H9 (cell line): ENCODE data around the gene ST14. TPM values are rescaled to one million over a fixed set of nuclear protein-coding genes. Genes with fewer than 3 reads are reported as not detected.

Source experiments
- DNase-seq: peaks from one replicate; pipeline ENCODE4 v3.0.0-alpha.2; 2017
- H2AFZ ChIP-seq: one replicate; pipeline ENCODE4 v1.6.1; 2013; ENCODE audit warnings: mild to moderate bottlenecking, low read length, control low read depth, moderate library complexity
- H2AK5ac ChIP-seq: 2 replicates; pipeline ENCODE4 v1.6.1; 2013; ENCODE audit warnings: low read length, control low read depth, mixed read lengths; ENCODE audit not compliant: insufficient read length
- H2BK120ac ChIP-seq: one replicate; pipeline ENCODE4 v1.6.1; 2013; ENCODE audit warnings: low read depth, mild to moderate bottlenecking, low read length, control low read depth, inconsistent platforms; ENCODE audit not compliant: poor library complexity, severe bottlenecking
- H2BK12ac ChIP-seq: 2 replicates; pipeline ENCODE4 v1.6.1; 2013; ENCODE audit warnings: low read length, control low read depth, mixed read lengths, low read depth; ENCODE audit not compliant: insufficient read length
- H2BK15ac ChIP-seq: 2 replicates; pipeline ENCODE4 v1.6.1; 2013; ENCODE audit warnings: low read depth, low read length, control low read depth
- H2BK20ac ChIP-seq: one replicate; pipeline ENCODE4 v1.6.1; 2013; ENCODE audit warnings: low read depth, mild to moderate bottlenecking, low read length, control low read depth, inconsistent platforms; ENCODE audit not compliant: poor library complexity, severe bottlenecking
- H2BK5ac ChIP-seq: 2 replicates; pipeline ENCODE4 v1.6.1; 2013; ENCODE audit warnings: low read length, control low read depth, mixed read lengths; ENCODE audit not compliant: insufficient read length
- H3K14ac ChIP-seq: 2 replicates; pipeline ENCODE4 v1.6.1; 2013; ENCODE audit warnings: low read length, control low read depth; ENCODE audit not compliant: insufficient read depth
- H3K18ac ChIP-seq: 2 replicates; pipeline ENCODE4 v1.6.1; 2013; ENCODE audit warnings: low read depth, mild to moderate bottlenecking, mixed read lengths, low read length, control low read depth; ENCODE audit not compliant: insufficient read length
- H3K23ac ChIP-seq: 2 replicates; pipeline ENCODE4 v1.6.1; 2013; ENCODE audit warnings: low read length, control low read depth, mixed read lengths, low read depth; ENCODE audit not compliant: insufficient read length
- H3K23me2 ChIP-seq: 2 replicates; pipeline ENCODE4 v1.6.1; 2013; ENCODE audit warnings: low read depth, mild to moderate bottlenecking, mixed read lengths, low read length, control low read depth; ENCODE audit not compliant: insufficient read length, poor library complexity, severe bottlenecking
- H3K27ac ChIP-seq: 2 replicates; pipeline ENCODE4 v1.5.1; 2013; ENCODE audit warnings: low read length, control low read depth, mixed read lengths, low read depth; ENCODE audit not compliant: insufficient read length
- H3K27me3 ChIP-seq: 2 replicates; pipeline ENCODE4 v1.6.1; 2013; ENCODE audit warnings: low read length, control low read depth, inconsistent platforms; ENCODE audit not compliant: insufficient read depth
- H3K4ac ChIP-seq: 2 replicates; pipeline ENCODE4 v1.6.1; 2013; ENCODE audit warnings: low read depth, mild to moderate bottlenecking, control low read depth, inconsistent platforms, low read length, moderate library complexity
- H3K4me1 ChIP-seq: 2 replicates; pipeline ENCODE4 v1.6.1; 2013; ENCODE audit warnings: low read length, control low read depth, inconsistent platforms; ENCODE audit not compliant: insufficient read depth
- H3K4me2 ChIP-seq: 2 replicates; pipeline ENCODE4 v1.6.1; 2013; ENCODE audit warnings: low read length, control low read depth, mixed read lengths; ENCODE audit not compliant: insufficient read length, insufficient read depth
- H3K56ac ChIP-seq: 2 replicates; pipeline ENCODE4 v1.6.1; 2013; ENCODE audit warnings: low read depth, mild to moderate bottlenecking, mixed read lengths, low read length, control low read depth; ENCODE audit not compliant: insufficient read length
- H3K79me1 ChIP-seq: 2 replicates; pipeline ENCODE4 v1.6.1; 2013; ENCODE audit warnings: low read depth, mild to moderate bottlenecking, moderate library complexity, low read length, control low read depth, inconsistent platforms; ENCODE audit not compliant: insufficient read depth, poor library complexity, severe bottlenecking
- H3K79me2 ChIP-seq: 2 replicates; pipeline ENCODE4 v1.6.1; 2013; ENCODE audit warnings: low read length, control low read depth, inconsistent platforms; ENCODE audit not compliant: insufficient read depth
- H3K9ac ChIP-seq: 2 replicates; pipeline ENCODE4 v1.6.1; 2013; ENCODE audit warnings: low read length, control low read depth, mixed read lengths; ENCODE audit not compliant: insufficient read length; ENCODE audit errors: extremely low read depth
- H3K9me3 ChIP-seq: one replicate; pipeline ENCODE4 v1.6.1; 2013; ENCODE audit warnings: low read depth, low read length, inconsistent platforms; ENCODE audit not compliant: control insufficient read depth
- H3T11ph ChIP-seq: one replicate; pipeline ENCODE4 v1.6.1; 2013; ENCODE audit warnings: mild to moderate bottlenecking, low read length, control low read depth, inconsistent platforms
- H4K20me1 ChIP-seq: one replicate; pipeline ENCODE4 v1.6.1; 2013; ENCODE audit not compliant: control insufficient read depth, insufficient read length, insufficient read depth
- H4K5ac ChIP-seq: 2 replicates; pipeline ENCODE4 v1.6.1; 2013; ENCODE audit warnings: low read depth, mild to moderate bottlenecking, mixed read lengths, low read length, control low read depth; ENCODE audit not compliant: insufficient read length
- H4K8ac ChIP-seq: replicated peaks from 2 replicates; pipeline ENCODE4 v1.6.1; 2013; ENCODE audit warnings: low read length, control low read depth, mixed read lengths, low read depth; ENCODE audit not compliant: insufficient read length
- H4K91ac ChIP-seq: 2 replicates; pipeline ENCODE4 v1.6.1; 2013; ENCODE audit warnings: low read depth, mild to moderate bottlenecking, moderate library complexity, mixed read lengths, low read length, control low read depth; ENCODE audit not compliant: insufficient read length
- H3K27ac Mint-ChIP-seq, 3 experiments: 2 replicates in 2 of 3; 3 replicates in 1 of 3; pipeline ENCODE4 v1.8.0; 2020 to 2021; ENCODE audit warnings: mixed read lengths in 3 of 3, mild to moderate bottlenecking in 1 of 3, moderate library complexity in 1 of 3
- H3K27me3 Mint-ChIP-seq: 2 replicates; pipeline ENCODE4 v1.8.0; 2021; ENCODE audit warnings: low read depth, mild to moderate bottlenecking, moderate library complexity, mixed read lengths
- H3K36me3 Mint-ChIP-seq, 3 experiments: 2 replicates in 2 of 3; 3 replicates in 1 of 3; pipeline ENCODE4 v1.8.0; 2020 to 2021; ENCODE audit warnings: low read depth in 3 of 3, mixed read lengths in 3 of 3; ENCODE audit not compliant: insufficient read depth in 1 of 3
- H3K4me1 Mint-ChIP-seq, 2 experiments: 2 replicates each; pipeline ENCODE4 v1.8.0; 2020; ENCODE audit warnings: mixed read lengths in 2 of 2
- H3K4me3 Mint-ChIP-seq, 2 experiments: 2 replicates in 1 of 2; 3 replicates in 1 of 2; pipeline ENCODE4 v1.8.0; 2020 to 2021; ENCODE audit warnings: mild to moderate bottlenecking in 2 of 2, mixed read lengths in 2 of 2, moderate library complexity in 1 of 2
- H3K9me3 Mint-ChIP-seq, 2 experiments: 2 replicates in 1 of 2; 3 replicates in 1 of 2; pipeline ENCODE4 v1.8.0; 2020; ENCODE audit warnings: mild to moderate bottlenecking in 2 of 2, mixed read lengths in 2 of 2, moderate library complexity in 1 of 2
- CTCF ChIP-seq: fragments of 200-600 bp; sonication (generic); conservative IDR thresholded peaks from 3 replicates; pipeline ENCODE4 v1.8.0; 2021; ENCODE audit warnings: antibody characterized with exemption, mild to moderate bottlenecking
- WGBS: extraction: QIAGEN DNeasy Blood & Tissue Kit; methylation state at CpG from one replicate; pipeline ENCODE4 v1.1.7; 2013; ENCODE audit warnings: missing lambda C conversion rate, low lambda C conversion rate, mixed read lengths; ENCODE audit not compliant: insufficient read length; ENCODE audit errors: extremely low coverage; 5-methylcytosine and 5-hydroxymethylcytosine counted together
- total RNA-seq: library from RNA; stranded (reverse); gene quantifications from 2 replicates; pipeline ENCODE4 v1.2.1, GENCODE V29; 2021

ST14 gene
- total RNA-seq, 1 experiment from 2014 or later: 22.4 TPM

GRCh38 chr11:130161441-130162145 is 2.0 kb downstream of the ST14 start:
- Histone ChIP-seq H4K5ac (no peak overlapping the region), H4K20me1 (no peaks in the 10 kb centered on the region), H2AK5ac (no peak overlapping the region), H2BK20ac (no peak overlapping the region), H3K27ac (no peak overlapping the region), H3K9me3 (no peaks in the 10 kb centered on the region), H3T11ph (no peak overlapping the region), H2BK5ac (no peak overlapping the region), H3K4me1 (no peaks in the 10 kb centered on the region; the same call in 1 of the 2 replicates), H3K56ac (no peak overlapping the region), H3K27me3 (peaks cover 17% of the 10 kb centered on the region; the same call in 1 of the 2 replicates), H3K14ac (no peak overlapping the region; the same call in 1 of the 2 replicates), H2BK120ac (no peak overlapping the region), H4K8ac (no peak overlapping the region), H3K79me1 (no peaks in the 10 kb centered on the region), H3K23ac (no peak overlapping the region), H4K91ac (no peak overlapping the region), H3K4ac (no peak overlapping the region), H2BK12ac (no peak overlapping the region), H2BK15ac (no peak overlapping the region), H3K23me2 (peaks cover 8% of the 10 kb centered on the region), H3K4me2 (peak overlapping the region; percentile 67), H3K79me2 (no peaks in the 10 kb centered on the region), H3K18ac (no peak overlapping the region), H2AFZ (no peak overlapping the region), H3K9ac (no peak overlapping the region)
- Mint-ChIP-seq H3K27ac (no peak overlapping the region), H3K27me3 (peaks cover 73% of the 10 kb centered on the region), H3K36me3 (no peaks in the 10 kb centered on the region; a peak in 2 of 7 replicates), H3K4me3 (peak overlapping the region; percentile 51 to 79; a peak in 3 of 5 replicates), H3K9me3 (no peaks in the 10 kb centered on the region; a peak in 1 of 5 replicates), H3K4me1 (peaks cover 32 to 36% of the 10 kb centered on the region in 2 experiments)
- no peak for DNase-seq
- no peak for TF ChIP-seq CTCF
- WGBS: no CpG with 5 or more reads among the region's 11 CpGs
